ENCODE results near the gene IGDCC3.

The IGDCC3 gene

DNA sequence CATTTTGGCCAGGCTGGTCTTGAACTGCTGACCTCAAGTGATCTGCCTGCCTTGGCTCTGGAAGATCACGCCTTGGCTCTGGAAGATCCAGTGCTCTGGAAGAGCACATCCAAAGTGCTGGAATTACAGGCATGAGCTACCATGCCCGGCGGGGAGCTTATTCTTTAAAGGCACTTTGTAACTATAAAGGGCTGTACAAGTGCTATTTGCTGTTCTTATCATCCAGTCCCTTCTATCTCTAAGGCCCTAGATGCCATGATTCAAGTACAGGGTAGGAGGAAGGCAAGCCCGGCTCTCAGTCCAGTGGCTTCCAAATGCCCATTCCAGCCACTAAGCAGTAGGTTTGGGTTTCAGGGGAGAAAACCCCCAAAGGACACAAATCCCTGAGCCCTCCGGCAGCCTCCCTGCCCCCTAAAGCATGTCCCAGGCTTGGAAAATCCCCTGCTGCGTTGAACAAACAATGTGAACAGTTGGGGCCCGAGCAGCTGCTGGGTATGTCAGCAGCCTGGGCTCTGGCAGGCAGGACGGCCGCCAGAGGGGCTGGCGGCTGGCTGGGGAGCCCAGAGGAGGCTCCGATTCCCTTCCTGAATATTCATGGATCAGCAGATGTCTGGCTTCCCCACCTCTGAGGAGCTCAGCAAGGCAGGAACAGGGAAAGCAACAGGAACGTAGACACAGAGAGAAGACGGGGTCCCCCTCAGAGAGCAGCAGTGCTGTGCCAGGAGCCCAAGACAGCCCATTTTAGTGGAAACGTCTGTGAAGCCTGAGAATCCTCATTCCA is 37.2 kb upstream of the IGDCC3 start:
- no peak for TF ChIP-seq GABPA (IDR thresholded peaks at IDR 0.05; ENCODE audit: low read depth)
- TF ChIP-seq POLR2AphosphoS5 (IDR thresholded peaks at IDR 0.05; ENCODE audit: low read depth), result no peak
- TF ChIP-seq, protein P1, sequence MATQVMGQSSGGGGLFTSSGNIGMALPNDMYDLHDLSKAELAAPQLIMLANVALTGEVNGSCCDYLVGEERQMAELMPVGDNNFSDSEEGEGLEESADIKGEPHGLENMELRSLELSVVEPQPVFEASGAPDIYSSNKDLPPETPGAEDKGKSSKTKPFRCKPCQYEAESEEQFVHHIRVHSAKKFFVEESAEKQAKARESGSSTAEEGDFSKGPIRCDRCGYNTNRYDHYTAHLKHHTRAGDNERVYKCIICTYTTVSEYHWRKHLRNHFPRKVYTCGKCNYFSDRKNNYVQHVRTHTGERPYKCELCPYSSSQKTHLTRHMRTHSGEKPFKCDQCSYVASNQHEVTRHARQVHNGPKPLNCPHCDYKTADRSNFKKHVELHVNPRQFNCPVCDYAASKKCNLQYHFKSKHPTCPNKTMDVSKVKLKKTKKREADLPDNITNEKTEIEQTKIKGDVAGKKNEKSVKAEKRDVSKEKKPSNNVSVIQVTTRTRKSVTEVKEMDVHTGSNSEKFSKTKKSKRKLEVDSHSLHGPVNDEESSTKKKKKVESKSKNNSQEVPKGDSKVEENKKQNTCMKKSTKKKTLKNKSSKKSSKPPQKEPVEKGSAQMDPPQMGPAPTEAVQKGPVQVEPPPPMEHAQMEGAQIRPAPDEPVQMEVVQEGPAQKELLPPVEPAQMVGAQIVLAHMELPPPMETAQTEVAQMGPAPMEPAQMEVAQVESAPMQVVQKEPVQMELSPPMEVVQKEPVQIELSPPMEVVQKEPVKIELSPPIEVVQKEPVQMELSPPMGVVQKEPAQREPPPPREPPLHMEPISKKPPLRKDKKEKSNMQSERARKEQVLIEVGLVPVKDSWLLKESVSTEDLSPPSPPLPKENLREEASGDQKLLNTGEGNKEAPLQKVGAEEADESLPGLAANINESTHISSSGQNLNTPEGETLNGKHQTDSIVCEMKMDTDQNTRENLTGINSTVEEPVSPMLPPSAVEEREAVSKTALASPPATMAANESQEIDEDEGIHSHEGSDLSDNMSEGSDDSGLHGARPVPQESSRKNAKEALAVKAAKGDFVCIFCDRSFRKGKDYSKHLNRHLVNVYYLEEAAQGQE (IDR thresholded peaks at IDR 0.05; ENCODE audit: insufficient replicate concordance, low read depth), result no peak
- TF ChIP-seq, protein P2, sequence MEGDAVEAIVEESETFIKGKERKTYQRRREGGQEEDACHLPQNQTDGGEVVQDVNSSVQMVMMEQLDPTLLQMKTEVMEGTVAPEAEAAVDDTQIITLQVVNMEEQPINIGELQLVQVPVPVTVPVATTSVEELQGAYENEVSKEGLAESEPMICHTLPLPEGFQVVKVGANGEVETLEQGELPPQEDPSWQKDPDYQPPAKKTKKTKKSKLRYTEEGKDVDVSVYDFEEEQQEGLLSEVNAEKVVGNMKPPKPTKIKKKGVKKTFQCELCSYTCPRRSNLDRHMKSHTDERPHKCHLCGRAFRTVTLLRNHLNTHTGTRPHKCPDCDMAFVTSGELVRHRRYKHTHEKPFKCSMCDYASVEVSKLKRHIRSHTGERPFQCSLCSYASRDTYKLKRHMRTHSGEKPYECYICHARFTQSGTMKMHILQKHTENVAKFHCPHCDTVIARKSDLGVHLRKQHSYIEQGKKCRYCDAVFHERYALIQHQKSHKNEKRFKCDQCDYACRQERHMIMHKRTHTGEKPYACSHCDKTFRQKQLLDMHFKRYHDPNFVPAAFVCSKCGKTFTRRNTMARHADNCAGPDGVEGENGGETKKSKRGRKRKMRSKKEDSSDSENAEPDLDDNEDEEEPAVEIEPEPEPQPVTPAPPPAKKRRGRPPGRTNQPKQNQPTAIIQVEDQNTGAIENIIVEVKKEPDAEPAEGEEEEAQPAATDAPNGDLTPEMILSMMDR (IDR thresholded peaks at IDR 0.05; ENCODE audit: insufficient read depth, low read length), result no peak
- TF ChIP-seq SPI1 (IDR thresholded peaks at IDR 0.05; ENCODE audit: borderline replicate concordance, low read depth), result no peak
- Histone ChIP-seq H3K4me3 (replicated peaks; ENCODE audit: insufficient read depth, low read length) (no peak overlapping the region), H3K27me3 (ENCODE audit: insufficient read depth, poor library complexity, severe bottlenecking) (no peaks in the 10 kb centered on the region), H3K27ac (replicated peaks) (no peak overlapping the region)
- DNase-seq (ENCODE audit: low read depth in 1 of 2, low spot score in 1 of 2), result no peak

DNA sequence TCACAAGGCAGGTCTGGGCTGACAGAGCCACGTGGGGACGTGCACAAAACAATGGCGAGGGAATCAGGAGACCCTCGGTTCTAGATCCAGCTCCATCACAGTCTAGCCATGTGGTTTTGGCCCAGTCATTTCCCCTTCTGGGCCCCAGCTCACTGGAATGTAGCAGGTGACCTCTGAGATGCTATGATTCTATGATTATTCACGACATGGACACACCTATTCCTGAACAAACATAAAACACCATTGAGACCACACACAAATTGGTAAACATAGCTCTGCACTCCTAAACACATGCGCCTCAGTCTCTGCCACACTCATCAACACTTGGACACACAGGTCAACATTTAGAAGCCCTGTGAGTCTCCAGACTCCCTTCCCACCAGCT is 36.0 kb upstream of the IGDCC3 start:
- DNase-seq (ENCODE audit: low read depth in 1 of 2, low spot score in 1 of 2), result no peak
- Histone ChIP-seq H3K4me3 (replicated peaks; ENCODE audit: insufficient read depth, low read length) (no peak overlapping the region), H3K27me3 (ENCODE audit: insufficient read depth, poor library complexity, severe bottlenecking) (no peaks in the 10 kb centered on the region), H3K27ac (replicated peaks) (no peak overlapping the region)
- TF ChIP-seq SPI1 (IDR thresholded peaks at IDR 0.05; ENCODE audit: borderline replicate concordance, low read depth) (no peak), GABPA (IDR thresholded peaks at IDR 0.05; ENCODE audit: low read depth) (no peak), POLR2AphosphoS5 (IDR thresholded peaks at IDR 0.05; ENCODE audit: low read depth) (no peak)
- TF ChIP-seq, protein P2 (IDR thresholded peaks at IDR 0.05; ENCODE audit: insufficient read depth, low read length), result no peak
- TF ChIP-seq, protein P1 (IDR thresholded peaks at IDR 0.05; ENCODE audit: insufficient replicate concordance, low read depth), result no peak

DNA sequence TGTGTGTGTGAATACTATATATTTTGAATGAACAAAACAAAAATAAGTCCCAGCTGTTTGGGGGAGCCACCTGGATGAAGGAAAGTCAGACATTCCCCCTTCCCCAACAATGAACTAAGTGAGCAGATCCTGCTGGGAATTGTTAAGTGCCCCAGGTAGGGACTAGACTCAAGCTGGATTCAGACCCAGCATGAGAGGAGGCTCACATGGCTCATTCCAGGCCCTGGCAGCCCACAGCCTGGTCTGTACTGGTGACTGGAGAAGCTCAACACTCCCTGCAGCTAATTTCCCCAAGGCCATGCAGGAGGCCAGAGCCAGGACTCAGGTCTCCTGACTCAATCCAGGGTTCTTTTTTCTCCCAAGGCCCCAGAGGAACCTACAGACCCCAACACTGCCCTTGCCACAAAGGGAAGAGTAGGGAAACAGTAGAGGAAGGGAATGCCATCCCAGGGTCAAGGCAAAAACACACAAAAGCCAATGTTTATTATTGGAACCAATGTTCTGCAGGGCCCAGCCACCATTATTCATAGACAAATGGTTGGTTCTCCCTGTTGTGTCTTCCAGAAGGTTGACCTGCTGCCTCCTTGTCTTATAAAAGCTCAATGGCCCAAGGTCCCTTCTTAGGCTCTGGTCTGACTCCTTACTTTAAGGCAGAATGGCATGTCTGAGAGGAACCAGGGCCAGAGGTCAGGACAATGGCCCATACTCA is 35.4 kb upstream of the IGDCC3 start:
- no peak overlapping the region for H3K27ac ChIP-seq (replicated peaks)
- no peak overlapping the region for H3K4me3 ChIP-seq (replicated peaks; ENCODE audit: insufficient read depth, low read length)
- DNase-seq (ENCODE audit: low read depth in 1 of 2, low spot score in 1 of 2), result no peak
- TF ChIP-seq GABPA (IDR thresholded peaks at IDR 0.05; ENCODE audit: low read depth), result no peak
- no peak for TF ChIP-seq POLR2AphosphoS5 (IDR thresholded peaks at IDR 0.05; ENCODE audit: low read depth)
- TF ChIP-seq SPI1 (IDR thresholded peaks at IDR 0.05; ENCODE audit: borderline replicate concordance, low read depth), result no peak
- TF ChIP-seq, protein P1 (IDR thresholded peaks at IDR 0.05; ENCODE audit: insufficient replicate concordance, low read depth), result no peak
- TF ChIP-seq, protein P2 (IDR thresholded peaks at IDR 0.05; ENCODE audit: insufficient read depth, low read length), result no peak
- H3K27me3 ChIP-seq (ENCODE audit: insufficient read depth, poor library complexity, severe bottlenecking), result no peaks in the 10 kb centered on the region
